Effector memory CD8-positive, alpha-beta T cell (primary cell): ENCODE measurements around the gene KIAA1191.
"Not testable (repeated sequence)": the region's sequence is repeated elsewhere in the genome, so short reads cannot be mapped to it uniquely, and the experiment has no call there.

Experiments
- ATAC-seq: fragments of 150-1000 bp; cut with Tn5 transposase; replicated peaks from 2 replicates; pipeline ENCODE4 v1.10.0; 2021; ENCODE audit warnings: mild to moderate bottlenecking, moderate library complexity
- DNase-seq, 3 experiments: peaks; one replicate each; pipeline ENCODE4 v3.0.0; 2021
- H3K27ac Mint-ChIP-seq, 2 donors: one replicate each; pipeline ENCODE4 v1.8.0; 2022; ENCODE audit warnings: mild to moderate bottlenecking in 2 of 2, mixed read lengths in 2 of 2, moderate library complexity in 2 of 2
- H3K27me3 Mint-ChIP-seq, 2 donors: one replicate each; pipeline ENCODE4 v1.8.0; 2022; ENCODE audit warnings: mixed read lengths in 2 of 2
- H3K36me3 Mint-ChIP-seq: one replicate; pipeline ENCODE4 v1.8.0; 2022; ENCODE audit warnings: mild to moderate bottlenecking, moderate library complexity, mixed read lengths; ENCODE audit not compliant: insufficient read depth
- H3K4me1 Mint-ChIP-seq, 2 donors: one replicate each; pipeline ENCODE4 v1.8.0; 2022; ENCODE audit warnings: low read depth in 2 of 2, mixed read lengths in 2 of 2
- H3K4me3 Mint-ChIP-seq, 2 donors: one replicate each; pipeline ENCODE4 v1.8.0; 2022; ENCODE audit warnings: mild to moderate bottlenecking in 2 of 2, mixed read lengths in 2 of 2, moderate library complexity in 2 of 2
- H3K9me3 Mint-ChIP-seq, 2 donors: one replicate each; pipeline ENCODE4 v1.8.0; 2022; ENCODE audit warnings: mixed read lengths in 2 of 2

KIAA1191 gene

GRCh38 chr5:176342158-176342483 lies 19.4 kb downstream of the KIAA1191 start:
- DNase-seq: no peak
- Mint-ChIP-seq H3K9me3 (no peaks in the 10 kb centered on the region), H3K27ac (no peak overlapping the region), H3K36me3 (peaks cover 31% of the 10 kb centered on the region), H3K27me3 (no peaks in the 10 kb centered on the region), H3K4me1 (no peaks in the 10 kb centered on the region), H3K4me3 (no peak overlapping the region)
- no peak for ATAC-seq

- Mint-ChIP-seq H3K27ac (peak overlapping the region; percentile 20 to 50), H3K36me3 (peaks cover 30% of the 10 kb centered on the region), H3K4me3 (no peak overlapping the region), H3K4me1 (no peaks in the 10 kb centered on the region), H3K27me3 (no peaks in the 10 kb centered on the region), H3K9me3 (no peaks in the 10 kb centered on the region)
- ATAC-seq: no peak
- no peak for DNase-seq
Measured at GRCh38 chr5:176341325-176342157, 20.0 kb downstream of the KIAA1191 start.

- no peak overlapping the region for H3K4me3 Mint-ChIP-seq
- peaks cover 0 to 1% of the 10 kb centered on the region in 2 donors for H3K9me3 Mint-ChIP-seq
- peak overlapping the region in 1 of 2 donors; percentile 22 for H3K27ac Mint-ChIP-seq
- no peak for DNase-seq
- no peak for ATAC-seq
- peaks cover 11% of the 10 kb centered on the region for H3K36me3 Mint-ChIP-seq
- no peaks in the 10 kb centered on the region for H3K27me3 Mint-ChIP-seq
- H3K4me1 Mint-ChIP-seq: no peaks in the 10 kb centered on the region
Measured at GRCh38 chr5:176339304-176339703, 22.3 kb downstream of the KIAA1191 start.

- ATAC-seq: no peak
- no peak overlapping the region for H3K27ac Mint-ChIP-seq
- no peaks in the 10 kb centered on the region for H3K27me3 Mint-ChIP-seq
- H3K36me3 Mint-ChIP-seq: peaks cover 7% of the 10 kb centered on the region
- no peak overlapping the region for H3K4me3 Mint-ChIP-seq
- peaks cover 1 to 10% of the 10 kb centered on the region in 2 donors for H3K9me3 Mint-ChIP-seq
- no peaks in the 10 kb centered on the region for H3K4me1 Mint-ChIP-seq
- DNase-seq: no peak
Measured at GRCh38 chr5:176337913-176338312, 23.7 kb downstream of the KIAA1191 start.

- Mint-ChIP-seq H3K4me1 (no peaks in the 10 kb centered on the region), H3K27me3 (no peaks in the 10 kb centered on the region), H3K4me3 (no peak overlapping the region), H3K27ac (no peak overlapping the region), H3K9me3 (peaks cover 1 to 10% of the 10 kb centered on the region in 2 donors), H3K36me3 (peaks cover 7% of the 10 kb centered on the region)
- no peak for DNase-seq
- no peak for ATAC-seq
Measured at GRCh38 chr5:176334031-176334770, 27.4 kb downstream of the KIAA1191 start.

GRCh38 chr5:176320577-176320976 lies 41.0 kb downstream of the KIAA1191 start:
- no peak for ATAC-seq
- Mint-ChIP-seq H3K4me3 (no peak overlapping the region), H3K27ac (no peak overlapping the region)

GRCh38 chr5:176319827-176320554 lies 41.6 kb downstream of the KIAA1191 start:
- Mint-ChIP-seq H3K4me1 (no peaks in the 10 kb centered on the region), H3K36me3 (peaks cover 23% of the 10 kb centered on the region), H3K4me3 (no peak overlapping the region), H3K27me3 (no peaks in the 10 kb centered on the region), H3K27ac (no peak overlapping the region), H3K9me3 (no peaks in the 10 kb centered on the region)
- DNase-seq (no peak), ATAC-seq (no peak)

More at GRCh38 chr5:176320577-176320976, 41.0 kb downstream of the KIAA1191 start:
- H3K9me3 Mint-ChIP-seq: no peaks in the 10 kb centered on the region
- no peak for DNase-seq
- no peaks in the 10 kb centered on the region for H3K27me3 Mint-ChIP-seq
- H3K4me1 Mint-ChIP-seq: no peaks in the 10 kb centered on the region
- peaks cover 23% of the 10 kb centered on the region for H3K36me3 Mint-ChIP-seq

GRCh38 chr5:176317534-176318374 lies 43.8 kb downstream of the KIAA1191 start:
- DNase-seq (no peak), ATAC-seq (no peak)
- no peak overlapping the region for H3K4me3 Mint-ChIP-seq
- H3K36me3 Mint-ChIP-seq: peaks cover 14% of the 10 kb centered on the region
- H3K9me3 Mint-ChIP-seq: no peaks in the 10 kb centered on the region
- no peaks in the 10 kb centered on the region for H3K27me3 Mint-ChIP-seq
- H3K27ac Mint-ChIP-seq: no peak overlapping the region
- no peaks in the 10 kb centered on the region for H3K4me1 Mint-ChIP-seq

- H3K9me3 Mint-ChIP-seq, H3K36me3 Mint-ChIP-seq, DNase-seq, H3K4me1 Mint-ChIP-seq, H3K27me3 Mint-ChIP-seq, H3K27ac Mint-ChIP-seq, ATAC-seq, H3K4me3 Mint-ChIP-seq: not testable (repeated sequence)
Measured at GRCh38 chr5:176305356-176305755, 56.2 kb downstream of the KIAA1191 start.
